ENCODE data around the gene ETV1. TPM values are rescaled to one million over a fixed set of nuclear protein-coding genes. Genes with fewer than 3 reads are reported as not detected.

Gene ETV1
- total RNA-seq, 2 donors from 2014 or later: 27.7 to 58.4 TPM

- DNase-seq (ENCODE audit: low spot score): no peak
- Histone ChIP-seq H3K4me1 (peaks cover 0 to 16% of the 10 kb centered on the region in 2 donors), H3K36me3 (no peaks in the 10 kb centered on the region), H3K9me3 (no peaks in the 10 kb centered on the region), H3K4me3 (no peak overlapping the region), H3K27me3 (no peaks in the 10 kb centered on the region), H3K27ac (no peak overlapping the region)
- no peak for TF ChIP-seq CTCF (IDR thresholded peaks at IDR 0.05)
These were observed 143.1 kb downstream of the ETV1 start for GRCh38 chr7:13846386-13846785.

- Histone ChIP-seq H3K9me3 (no peaks in the 10 kb centered on the region), H3K27ac (no peak overlapping the region), H3K36me3 (no peaks in the 10 kb centered on the region), H3K27me3 (no peaks in the 10 kb centered on the region), H3K4me1 (peaks cover 0 to 16% of the 10 kb centered on the region in 2 donors), H3K4me3 (no peak overlapping the region)
- no peak for DNase-seq (ENCODE audit: low spot score)
- no peak for TF ChIP-seq CTCF (IDR thresholded peaks at IDR 0.05)
These were observed 143.9 kb downstream of the ETV1 start for GRCh38 chr7:13845601-13846000.

- Histone ChIP-seq H3K4me1 (peaks cover 0 to 10% of the 10 kb centered on the region in 2 donors), H3K9me3 (no peaks in the 10 kb centered on the region), H3K36me3 (no peaks in the 10 kb centered on the region), H3K27me3 (no peaks in the 10 kb centered on the region), H3K27ac (no peak overlapping the region), H3K4me3 (no peak overlapping the region)
- DNase-seq (ENCODE audit: low spot score): no peak
- no peak for TF ChIP-seq CTCF (IDR thresholded peaks at IDR 0.05)
These were observed 144.5 kb downstream of the ETV1 start for GRCh38 chr7:13844954-13845353.

GRCh38 chr7:13841284-13841683 lies 148.2 kb downstream of the ETV1 start:
- no peak for TF ChIP-seq CTCF (IDR thresholded peaks at IDR 0.05)

More at GRCh38 chr7:13841284-13841683, 148.2 kb downstream of the ETV1 start:
- H3K4me3 ChIP-seq: no peak overlapping the region
- H3K4me1 ChIP-seq: no peaks in the 10 kb centered on the region
- no peaks in the 10 kb centered on the region for H3K9me3 ChIP-seq
- no peak overlapping the region for H3K27ac ChIP-seq
- DNase-seq (ENCODE audit: low spot score): no peak
- no peaks in the 10 kb centered on the region for H3K27me3 ChIP-seq
- no peaks in the 10 kb centered on the region for H3K36me3 ChIP-seq

All from right atrium auricular region (tissue), 2 donors.